Islet precursor cell (in vitro differentiated cells): Measurements from ENCODE around the gene DMRTA2.

Experiments
- DNase-seq: peaks from one replicate; pipeline ENCODE4 v3.0.0-alpha.2; 2018

Gene DMRTA2

GRCh38 chr1:50371749-50372148 is 51.5 kb downstream of the DMRTA2 start:
- peak; percentile 80 for DNase-seq

GRCh38 chr1:50369830-50370229 is 53.4 kb downstream of the DMRTA2 start:
- DNase-seq, result no peak

- DNase-seq, result no peak
Measured at GRCh38 chr1:50369008-50369634, 54.1 kb downstream of the DMRTA2 start.

GRCh38 chr1:50368179-50369007 is 54.9 kb downstream of the DMRTA2 start:
- peak; percentile 75 for DNase-seq
